T-helper 17 cell (primary cell): ENCODE results near the gene PA2G4. TPM values are rescaled to one million over a fixed set of nuclear protein-coding genes. Genes with fewer than 3 reads are reported as not detected.
A peak's percentile ranks its signal among the peaks of the same experiment; 100 is the strongest.
"Not testable (repeated sequence)": the region's sequence is repeated elsewhere in the genome, so short reads cannot be mapped to it uniquely, and the experiment has no call there.

Source experiments
- ATAC-seq: fragments of 150-1000 bp; cut with Tn5 transposase; 2 replicates; pipeline ENCODE4 v1.10.0; 2021; ENCODE audit warnings: mild to moderate bottlenecking, moderate library complexity
- DNase-seq, 3 donors: peaks; one replicate each; pipeline versions ENCODE4 v3.0.0 to v3.0.0-alpha.2; 2020 to 2021
- H3K9me3 ChIP-seq: one replicate; pipeline ENCODE4 v1.7.0; 2013; ENCODE audit warnings: low read length, mild to moderate bottlenecking; ENCODE audit not compliant: control insufficient read depth, poor library complexity, severe bottlenecking
- H3K27ac Mint-ChIP-seq: one replicate; pipeline ENCODE4 v1.8.0; 2022; ENCODE audit warnings: mild to moderate bottlenecking, moderate library complexity, mixed read lengths
- H3K27me3 Mint-ChIP-seq: one replicate; pipeline ENCODE4 v1.8.0; 2022; ENCODE audit warnings: mixed read lengths
- H3K36me3 Mint-ChIP-seq: one replicate; pipeline ENCODE4 v1.8.0; 2022; ENCODE audit warnings: low read depth, mixed read lengths
- H3K4me1 Mint-ChIP-seq: one replicate; pipeline ENCODE4 v1.8.0; 2022; ENCODE audit warnings: mild to moderate bottlenecking, mixed read lengths
- H3K4me3 Mint-ChIP-seq: one replicate; pipeline ENCODE4 v1.8.0; 2022; ENCODE audit warnings: mild to moderate bottlenecking, moderate library complexity, mixed read lengths
- total RNA-seq, 4 donors: library from RNA in 2 of 4; stranded (reverse) in 2 of 4; gene quantifications; one replicate each; pipeline ENCODE4 v1.2.3 and lab custom pipeline; 2022 to 2026

The PA2G4 gene
- total RNA-seq, 2 donors from 2014 or later, result 62.0 to 76.2 TPM

GRCh38 chr12:56154246-56154771, 50.0 kb downstream of the PA2G4 start:
- Mint-ChIP-seq H3K27me3 (no peaks in the 10 kb centered on the region), H3K4me1 (peaks cover 41% of the 10 kb centered on the region), H3K36me3 (peaks cover 9% of the 10 kb centered on the region), H3K27ac (peak overlapping the region; percentile 93), H3K4me3 (no peak overlapping the region)
- no peak for ATAC-seq
- no peaks in the 10 kb centered on the region for H3K9me3 ChIP-seq
- no peak for DNase-seq

- H3K27me3 Mint-ChIP-seq, result no peaks in the 10 kb centered on the region
- peaks cover 9% of the 10 kb centered on the region for H3K36me3 Mint-ChIP-seq
- H3K9me3 ChIP-seq, result no peaks in the 10 kb centered on the region
- DNase-seq (no peak), ATAC-seq (no peak)
- H3K27ac Mint-ChIP-seq, result peak overlapping the region; percentile 93
- H3K4me1 Mint-ChIP-seq, result peaks cover 44% of the 10 kb centered on the region
- no peak overlapping the region for H3K4me3 Mint-ChIP-seq
Measured at GRCh38 chr12:56154818-56155217, 50.5 kb downstream of the PA2G4 start.

GRCh38 chr12:56155256-56155845, 51.0 kb downstream of the PA2G4 start:
- no peaks in the 10 kb centered on the region for H3K27me3 Mint-ChIP-seq
- DNase-seq (no peak), ATAC-seq (no peak)
- H3K36me3 Mint-ChIP-seq, result peaks cover 9% of the 10 kb centered on the region
- H3K9me3 ChIP-seq, result no peaks in the 10 kb centered on the region
- peaks cover 47% of the 10 kb centered on the region for H3K4me1 Mint-ChIP-seq
- H3K4me3 Mint-ChIP-seq, result no peak overlapping the region
- peak overlapping the region; percentile 93 for H3K27ac Mint-ChIP-seq

- ATAC-seq, H3K27me3 Mint-ChIP-seq, H3K9me3 ChIP-seq, DNase-seq: not testable (repeated sequence)
- Mint-ChIP-seq H3K27ac (peak overlapping the region; percentile 99), H3K4me1 (peaks cover 48% of the 10 kb centered on the region), H3K36me3 (peaks cover 11% of the 10 kb centered on the region), H3K4me3 (peak overlapping the region; percentile 100)
Measured at GRCh38 chr12:56156464-56157200, 52.3 kb downstream of the PA2G4 start.

- Mint-ChIP-seq H3K36me3 (peaks cover 11% of the 10 kb centered on the region), H3K4me3 (peak overlapping the region; percentile 100)
Measured at GRCh38 chr12:56157201-56158028, 53.1 kb downstream of the PA2G4 start.

GRCh38 chr12:56158029-56158925, 53.9 kb downstream of the PA2G4 start, which contains the start of gene MYL6:
Gene MYL6, plus strand, starts transcription at chr12:56158359. Its CDS starts 43 bp downstream, at chr12:56158402.
- H3K36me3 Mint-ChIP-seq, result peaks cover 11% of the 10 kb centered on the region
- peak within 1 kb of the TSS; percentile 100 for H3K4me3 Mint-ChIP-seq
- no peaks in the 10 kb centered on the region for H3K9me3 ChIP-seq
- no peaks in the 10 kb centered on the region for H3K27me3 Mint-ChIP-seq
- DNase-seq, result peak; percentile 71 to 79 (median 78)
- ATAC-seq, result peak; percentile 87
- peaks cover 44% of the 10 kb centered on the region for H3K4me1 Mint-ChIP-seq
- peak within 1 kb of the TSS; percentile 99 for H3K27ac Mint-ChIP-seq

More at GRCh38 chr12:56157201-56158028, 53.1 kb downstream of the PA2G4 start:
- ATAC-seq (peak; percentile 49), DNase-seq (peak in 2 of 3 donors; percentile 21 to 24)
- Mint-ChIP-seq H3K27me3 (no peaks in the 10 kb centered on the region), H3K4me1 (peaks cover 46% of the 10 kb centered on the region), H3K27ac (peak overlapping the region; percentile 99)
- no peaks in the 10 kb centered on the region for H3K9me3 ChIP-seq

- H3K9me3 ChIP-seq, result no peaks in the 10 kb centered on the region
- no peaks in the 10 kb centered on the region for H3K27me3 Mint-ChIP-seq
- no peak for DNase-seq
- H3K27ac Mint-ChIP-seq, result peak overlapping the region; percentile 99
- no peak for ATAC-seq
- H3K4me3 Mint-ChIP-seq, result peak overlapping the region; percentile 100
- H3K36me3 Mint-ChIP-seq, result peaks cover 11% of the 10 kb centered on the region
- peaks cover 48% of the 10 kb centered on the region for H3K4me1 Mint-ChIP-seq
Measured at GRCh38 chr12:56158926-56159461, 54.6 kb downstream of the PA2G4 start.

GRCh38 chr12:56159482-56160192, 55.3 kb downstream of the PA2G4 start:
- peak overlapping the region; percentile 99 for H3K27ac Mint-ChIP-seq
- no peak for ATAC-seq
- H3K36me3 Mint-ChIP-seq, result peaks cover 14% of the 10 kb centered on the region
- H3K9me3 ChIP-seq, result no peaks in the 10 kb centered on the region
- H3K4me1 Mint-ChIP-seq, result peaks cover 53% of the 10 kb centered on the region
- DNase-seq, result no peak
- H3K27me3 Mint-ChIP-seq, result no peaks in the 10 kb centered on the region
- H3K4me3 Mint-ChIP-seq, result peak overlapping the region; percentile 100

GRCh38 chr12:56160193-56160763, 55.9 kb downstream of the PA2G4 start:
- DNase-seq (peak; percentile 44 to 58 (median 45)), ATAC-seq (peak; percentile 65)
- no peaks in the 10 kb centered on the region for H3K9me3 ChIP-seq
- H3K36me3 Mint-ChIP-seq, result peaks cover 14% of the 10 kb centered on the region
- no peaks in the 10 kb centered on the region for H3K27me3 Mint-ChIP-seq
- H3K27ac Mint-ChIP-seq, result peak overlapping the region; percentile 99
- peaks cover 53% of the 10 kb centered on the region for H3K4me1 Mint-ChIP-seq
- H3K4me3 Mint-ChIP-seq, result peak overlapping the region; percentile 100

GRCh38 chr12:56160894-56161689, 56.7 kb downstream of the PA2G4 start:
- Mint-ChIP-seq H3K27me3 (no peaks in the 10 kb centered on the region), H3K36me3 (peaks cover 18% of the 10 kb centered on the region), H3K4me3 (peak overlapping the region; percentile 100), H3K4me1 (peaks cover 49% of the 10 kb centered on the region), H3K27ac (peak overlapping the region; percentile 99)
- no peak for ATAC-seq
- no peak for DNase-seq
- no peaks in the 10 kb centered on the region for H3K9me3 ChIP-seq
